Cerebellar cortex (tissue), 1 donor: Measurements from ENCODE around the gene DAB2IP.
"Not testable (repeated sequence)": the region's sequence is repeated elsewhere in the genome, so short reads cannot be mapped to it uniquely, and the experiment has no call there.

Source experiments
- DNase-seq: peaks from one replicate; pipeline ENCODE4 v3.0.0-alpha.2; 2015; ENCODE audit warnings: low spot score

DAB2IP gene

DNA sequence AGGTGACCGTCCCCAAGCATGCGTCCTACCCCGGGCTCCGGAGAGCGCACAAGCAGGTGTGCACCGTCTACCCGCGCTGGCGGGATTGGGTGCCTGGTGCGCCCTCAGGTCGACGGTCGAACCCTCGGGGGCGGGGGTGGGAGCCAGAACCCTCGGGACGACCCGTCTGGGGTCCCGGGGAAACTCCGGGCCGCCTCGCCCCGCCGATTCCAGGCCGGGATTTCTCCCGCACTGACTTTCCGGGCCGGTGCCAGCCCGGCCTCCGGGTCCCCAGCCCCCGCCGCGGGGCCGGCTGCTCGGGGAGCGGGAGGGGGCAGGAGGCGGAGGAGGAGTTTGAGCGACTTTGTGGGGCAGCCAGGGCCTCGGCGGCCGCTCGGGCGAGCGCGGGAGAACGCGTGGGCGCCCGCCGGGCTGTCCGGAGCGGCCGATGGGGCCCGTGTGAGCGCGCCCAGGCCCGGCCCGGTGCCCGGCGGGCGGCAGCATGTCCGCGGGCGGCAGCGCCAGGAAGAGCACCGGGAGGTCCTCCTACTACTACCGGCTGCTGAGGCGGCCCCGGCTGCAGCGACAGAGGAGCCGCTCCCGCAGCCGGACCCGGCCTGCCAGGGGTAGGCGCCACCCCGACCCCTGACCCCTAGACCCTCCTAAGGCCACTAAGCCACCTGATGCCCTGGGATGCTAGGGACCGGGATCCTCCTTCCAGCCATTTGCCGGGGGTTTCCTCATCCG lies at the start of gene DAB2IP:
Gene DAB2IP, plus strand, starts transcription at position 340 of the 726 bp plus-strand sequence. Its CDS starts 142 bp downstream, at position 482.
- peak; percentile 85 for DNase-seq

DNA sequence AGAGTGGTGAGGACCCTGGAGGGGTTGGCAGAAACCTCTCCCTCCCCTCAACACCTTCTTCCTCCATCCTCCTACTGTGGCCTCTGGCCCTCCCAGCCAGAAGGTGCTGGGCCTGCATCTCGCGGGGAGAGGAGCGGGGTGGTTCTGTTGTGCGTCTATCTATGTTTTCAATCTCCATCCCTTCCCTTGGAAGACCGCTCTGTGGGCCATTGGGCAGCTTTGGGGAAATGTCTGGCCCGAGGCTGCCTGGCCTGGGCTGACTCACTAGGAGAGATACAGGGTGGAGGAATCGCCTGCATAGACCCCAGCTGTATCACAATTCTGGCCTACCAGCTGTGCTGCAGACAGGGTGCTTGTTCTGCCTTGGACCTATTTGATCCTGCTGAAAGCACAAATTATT lies 48.4 kb upstream of the DAB2IP start:
- no peak for DNase-seq

GRCh38 chr9:121604242-121604641 lies 47.2 kb upstream of the DAB2IP start:
- DNase-seq = no peak

- DNase-seq = no peak
Observed at GRCh38 chr9:121604654-121605053, 46.8 kb upstream of the DAB2IP start.

- peak; percentile 61 for DNase-seq
Observed at GRCh38 chr9:121607434-121608167, 43.8 kb upstream of the DAB2IP start.

GRCh38 chr9:121608168-121608853 lies 43.1 kb upstream of the DAB2IP start:
- no peak for DNase-seq

- no peak for DNase-seq
Observed at GRCh38 chr9:121609822-121610637, 41.4 kb upstream of the DAB2IP start.

- DNase-seq = no peak
Observed at GRCh38 chr9:121610638-121610953, 40.8 kb upstream of the DAB2IP start.

- DNase-seq = no peak
Observed at GRCh38 chr9:121612511-121612998, 38.9 kb upstream of the DAB2IP start.

DNA sequence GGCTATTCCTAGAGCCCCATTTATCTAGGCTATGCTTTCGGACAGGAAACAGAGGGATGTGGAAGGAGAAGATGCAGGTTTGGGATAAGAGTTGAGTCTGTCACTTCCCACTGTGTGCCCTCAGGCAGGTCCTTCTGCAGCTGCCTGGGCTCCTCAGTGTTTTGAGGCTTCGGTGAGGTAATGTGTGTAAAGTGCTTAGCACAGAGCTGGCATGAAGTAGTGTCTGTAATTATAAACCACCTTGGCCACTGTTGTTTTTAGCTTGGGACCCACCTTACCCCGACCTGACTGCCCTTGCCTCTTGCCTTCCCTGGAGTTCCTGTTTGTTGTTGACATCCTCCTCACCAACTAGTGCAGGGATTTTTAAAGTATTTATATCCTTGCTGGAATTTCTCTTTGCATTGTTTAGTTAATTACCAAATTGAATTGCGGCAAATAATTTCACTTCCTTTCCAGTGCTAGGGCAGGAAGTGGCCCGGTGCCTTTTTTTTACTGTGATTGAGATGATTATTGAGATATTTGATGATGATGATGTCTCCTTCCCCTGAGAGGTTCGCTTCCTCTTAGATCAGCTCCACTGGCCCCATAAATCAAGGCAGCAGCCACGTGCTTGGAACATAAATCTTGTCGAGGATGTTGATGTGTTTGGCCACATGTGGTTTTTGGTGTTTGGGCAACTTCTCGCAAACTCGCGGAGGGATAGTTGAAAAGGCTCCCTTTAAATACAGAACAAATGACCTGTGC lies 38.3 kb upstream of the DAB2IP start:
- DNase-seq = no peak

DNA sequence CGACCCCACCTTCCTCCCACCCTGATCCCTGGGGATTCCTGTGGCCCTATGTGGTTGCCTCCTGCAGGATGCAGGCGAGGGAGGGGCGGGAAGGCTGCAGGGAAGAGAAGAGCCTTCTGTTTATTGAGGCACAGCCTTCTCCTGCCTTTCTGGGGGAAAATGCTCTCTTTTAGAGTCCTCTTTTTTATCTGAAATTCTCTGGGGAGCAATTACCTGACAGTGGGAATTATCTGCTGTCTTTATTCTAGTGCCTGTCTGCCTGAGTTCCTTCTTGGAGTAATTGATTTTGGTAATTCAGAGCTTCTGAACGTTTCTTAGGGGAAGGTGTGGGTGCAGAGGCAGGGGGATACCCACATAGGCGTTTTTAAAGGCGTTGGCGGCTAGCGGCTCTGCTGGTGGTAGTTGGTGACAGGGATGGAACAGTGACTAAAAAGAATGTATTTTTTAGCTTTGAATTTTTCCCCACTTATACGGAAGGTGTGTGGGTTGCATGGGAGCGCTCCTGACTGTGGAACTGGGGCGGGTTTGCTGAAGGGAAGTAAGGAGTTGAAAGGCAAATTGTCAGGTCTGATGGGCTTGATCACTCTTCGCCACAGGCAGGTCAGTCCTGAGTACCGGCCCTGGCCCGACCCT lies 35.2 kb upstream of the DAB2IP start:
- no peak for DNase-seq

- DNase-seq = no peak
Observed at GRCh38 chr9:121618504-121618903, 32.9 kb upstream of the DAB2IP start.

GRCh38 chr9:121618910-121619309 lies 32.5 kb upstream of the DAB2IP start:
- not testable (repeated sequence) for DNase-seq

DNA sequence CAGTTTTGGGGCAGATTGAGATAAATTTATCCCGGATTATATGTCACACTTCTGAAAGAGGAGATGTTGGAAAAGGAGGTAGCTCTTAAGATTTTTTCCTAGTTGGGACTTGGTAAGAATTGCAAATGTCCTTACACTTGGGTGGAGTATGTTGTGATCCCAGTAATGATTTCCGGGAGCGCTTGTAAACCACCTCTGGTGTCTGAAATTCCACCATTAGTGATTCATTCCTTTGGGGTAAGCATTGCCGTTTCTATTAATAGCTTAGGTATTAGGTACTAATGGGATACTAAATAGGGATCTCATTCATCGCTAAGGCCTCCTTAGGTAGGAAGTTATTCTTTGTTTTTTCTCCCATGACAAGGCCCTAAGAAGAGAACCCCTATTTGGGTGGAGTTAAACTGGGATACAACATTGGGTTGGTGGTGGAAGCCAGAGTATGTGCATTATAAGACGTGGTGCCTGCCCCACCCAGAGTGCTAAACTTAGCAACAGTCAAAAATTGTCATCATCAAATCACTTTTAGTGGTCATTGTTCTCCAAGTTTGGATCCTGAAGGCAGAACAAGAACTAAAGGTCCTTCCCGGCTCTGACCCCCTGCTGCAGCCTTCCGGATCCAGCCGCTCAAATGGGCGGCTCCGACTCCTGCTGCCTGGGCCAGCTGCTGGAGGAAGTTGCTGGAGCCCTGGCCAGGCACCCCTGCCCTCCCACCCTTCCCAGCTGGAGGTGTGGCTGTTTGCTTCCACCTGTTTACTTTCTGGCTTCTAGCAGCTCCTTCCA lies 31.7 kb upstream of the DAB2IP start:
- DNase-seq = no peak

DNA sequence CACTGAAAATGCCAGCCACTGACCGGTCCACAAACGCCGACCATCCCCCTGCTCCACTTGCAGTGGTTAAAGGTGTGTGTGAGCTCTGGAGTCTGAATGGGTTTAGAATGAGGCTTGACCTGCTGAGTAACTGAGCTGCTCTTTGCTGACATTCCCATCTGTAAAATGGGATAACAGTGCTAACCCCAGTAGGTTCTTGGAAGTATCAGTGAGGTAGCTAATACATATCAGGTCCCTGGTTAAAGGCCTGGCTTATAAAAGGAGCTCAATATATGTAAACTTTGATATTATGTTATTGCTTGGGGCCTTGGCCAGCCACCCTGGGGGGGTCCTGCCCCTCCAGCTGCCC lies 31.1 kb upstream of the DAB2IP start:
- no peak for DNase-seq

DNA sequence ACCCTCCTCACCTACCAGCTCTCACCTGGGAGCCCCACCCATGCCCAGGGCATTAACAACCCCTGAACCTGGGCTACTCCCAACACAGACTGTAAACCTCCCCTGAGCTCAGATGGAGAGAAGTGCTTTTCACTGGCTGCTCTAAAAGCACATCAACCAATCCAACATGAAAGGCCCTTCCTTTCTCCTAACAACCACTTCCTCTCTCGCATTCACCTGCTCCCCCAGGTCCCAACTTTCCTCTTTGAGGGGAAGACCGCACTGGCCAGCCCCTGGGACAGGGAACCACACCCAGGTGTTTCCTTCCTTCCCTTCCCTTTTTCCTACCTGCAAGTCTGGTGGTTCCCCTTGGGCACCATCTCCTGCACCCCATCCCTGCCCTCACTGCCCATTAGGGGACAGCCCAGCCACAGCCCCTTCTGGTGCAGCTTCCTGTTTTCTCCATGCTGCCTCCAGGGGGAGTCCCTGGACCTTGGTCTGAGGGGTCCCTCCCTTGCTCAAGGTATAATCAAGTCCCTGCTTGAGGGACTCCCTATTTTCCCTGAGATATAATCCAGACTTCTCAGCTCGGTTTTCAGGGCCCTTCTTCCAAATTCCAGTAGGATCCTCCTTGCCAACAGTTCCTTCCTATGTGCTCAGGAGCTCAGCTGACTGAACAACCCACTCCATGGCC lies 30.5 kb upstream of the DAB2IP start:
- peak; percentile 77 for DNase-seq

GRCh38 chr9:121622387-121623203 lies 28.8 kb upstream of the DAB2IP start:
- no peak for DNase-seq

DNA sequence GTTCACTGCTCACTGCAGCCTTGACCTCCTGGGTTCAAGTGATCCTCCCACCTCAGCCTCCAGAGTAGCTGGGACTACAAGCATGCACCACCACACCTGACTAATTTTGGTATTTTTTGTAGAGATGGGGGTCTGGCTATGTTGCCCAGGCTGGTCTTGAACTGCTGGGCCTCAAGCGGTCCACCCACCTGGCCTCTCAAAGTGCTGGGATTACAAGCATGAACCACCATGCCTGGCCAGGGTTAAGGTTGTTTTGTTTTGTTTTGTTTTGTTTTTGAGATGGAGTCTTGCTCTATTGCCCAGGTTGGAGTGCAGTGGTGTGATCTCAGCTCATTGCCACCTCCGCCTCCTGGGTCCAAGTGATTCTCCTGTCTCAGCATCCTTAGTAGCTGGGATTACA lies 28.0 kb upstream of the DAB2IP start:
- not testable (repeated sequence) for DNase-seq

GRCh38 chr9:121625590-121625989 lies 25.8 kb upstream of the DAB2IP start:
- no peak for DNase-seq
